Subcutaneous abdominal adipose tissue (tissue), 5 donors: ENCODE results near the gene POLR2J.

Experiments used
- H3K27ac ChIP-seq: one replicate; pipeline ENCODE4 v1.7.0; 2013; ENCODE audit warnings: low read depth, mild to moderate bottlenecking, inconsistent platforms, low read length, moderate library complexity
- H3K27me3 ChIP-seq, 5 donors: one replicate each; pipeline ENCODE4 v1.7.0; 2013; ENCODE audit warnings: low read length in 5 of 5, inconsistent platforms in 1 of 5; ENCODE audit not compliant: control insufficient read depth in 5 of 5, insufficient read depth in 4 of 5
- H3K36me3 ChIP-seq, 5 donors: one replicate each; pipeline ENCODE4 v1.7.0; 2013; ENCODE audit warnings: low read length in 5 of 5; ENCODE audit not compliant: control insufficient read depth in 5 of 5, insufficient read depth in 5 of 5
- H3K4me1 ChIP-seq, 5 donors: one replicate each; pipeline ENCODE4 v1.7.0; 2013; ENCODE audit warnings: low read length in 5 of 5, mild to moderate bottlenecking in 3 of 5, moderate library complexity in 1 of 5; ENCODE audit not compliant: control insufficient read depth in 5 of 5, insufficient read depth in 5 of 5
- H3K4me3 ChIP-seq, 5 donors: one replicate each; pipeline ENCODE4 v1.7.0; 2013; ENCODE audit warnings: low read length in 5 of 5, low read depth in 1 of 5
- H3K9ac ChIP-seq, 5 donors: one replicate each; pipeline ENCODE4 v1.7.0; 2013; ENCODE audit warnings: low read length in 5 of 5, mild to moderate bottlenecking in 4 of 5, moderate library complexity in 3 of 5
- H3K9me3 ChIP-seq, 5 donors: one replicate each; pipeline ENCODE4 v1.7.0; 2013; ENCODE audit warnings: low read length in 5 of 5; ENCODE audit not compliant: control insufficient read depth in 5 of 5
- donor health status: healthy.
- donor health status: healthy.
- donor health status: healthy.
- donor health status: healthy.
- donor health status: healthy.

The POLR2J gene

GRCh38 chr7:102424787-102425218 is 53.9 kb downstream of the POLR2J start:
- H3K4me1 ChIP-seq = peaks cover 0 to 18% (median 0%) of the 10 kb centered on the region in 5 donors
- H3K27ac ChIP-seq = no peak overlapping the region
- no peak overlapping the region for H3K4me3 ChIP-seq
- no peak overlapping the region for H3K9ac ChIP-seq
- H3K27me3 ChIP-seq = no peaks in the 10 kb centered on the region
- peaks cover 0 to 63% (median 37%) of the 10 kb centered on the region in 5 donors for H3K36me3 ChIP-seq
- no peaks in the 10 kb centered on the region for H3K9me3 ChIP-seq

GRCh38 chr7:102424129-102424551 is 54.6 kb downstream of the POLR2J start:
- Histone ChIP-seq H3K27ac (no peak overlapping the region), H3K4me3 (no peak overlapping the region), H3K36me3 (peaks cover 3 to 68% (median 40%) of the 10 kb centered on the region in 5 donors), H3K27me3 (no peaks in the 10 kb centered on the region), H3K9me3 (no peaks in the 10 kb centered on the region), H3K9ac (no peak overlapping the region), H3K4me1 (peaks cover 0 to 18% (median 0%) of the 10 kb centered on the region in 5 donors)
